HG03159 (cell line): ENCODE results near the gene CASP8.

Source experiments
- ATAC-seq: cut with Tn5 transposase; IDR thresholded peaks from one replicate; pipeline ENCODE4 v1.9.1; 2021; ENCODE audit warnings: mild to moderate bottlenecking, moderate library complexity; ENCODE audit not compliant: unreplicated experiment

The CASP8 gene

GRCh38 chr2:201322772-201323171, 62.4 kb downstream of the CASP8 start:
- no peak for ATAC-seq

DNA sequence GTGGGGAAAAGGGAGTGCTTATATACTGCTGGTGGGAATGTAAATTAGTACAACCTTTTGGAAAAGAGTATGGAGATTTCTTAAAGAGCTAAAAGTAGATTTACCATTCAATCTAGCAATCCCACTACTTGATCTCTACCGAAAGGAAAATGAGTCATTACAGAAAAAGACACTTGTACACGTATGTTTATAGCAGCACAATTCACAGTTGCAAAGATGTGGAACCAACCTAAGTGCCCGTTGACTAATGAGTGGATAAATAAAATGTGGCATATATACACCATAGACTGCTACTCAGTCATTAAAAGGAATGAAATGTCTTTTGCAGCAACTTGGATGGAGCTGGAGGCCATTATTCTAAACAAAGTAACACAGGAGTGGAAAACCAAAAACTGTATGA, 67.3 kb downstream of the CASP8 start:
- ATAC-seq: no peak

- no peak for ATAC-seq
These were observed 69.1 kb downstream of the CASP8 start for GRCh38 chr2:201329409-201329808.
